RKO (cell line): Measurements from ENCODE around the gene EMC6.

Source experiments
- DNase-seq: peaks from one replicate; pipeline ENCODE4 v3.0.0-alpha.2; 2016; ENCODE audit warnings: low spot score

EMC6 gene

GRCh38 chr17:3656353-3656752, 12.3 kb upstream of the EMC6 start:
- DNase-seq, result no peak

GRCh38 chr17:3656755-3657587, 11.6 kb upstream of the EMC6 start:
- no peak for DNase-seq

GRCh38 chr17:3657588-3657869, 11.1 kb upstream of the EMC6 start:
- DNase-seq, result no peak

GRCh38 chr17:3657874-3658783, 10.5 kb upstream of the EMC6 start:
- DNase-seq, result no peak

- DNase-seq, result no peak
Observed at GRCh38 chr17:3658784-3659449, 9.7 kb upstream of the EMC6 start.

- DNase-seq, result no peak
Observed at GRCh38 chr17:3659541-3660111, 9.0 kb upstream of the EMC6 start.

- no peak for DNase-seq
Observed at GRCh38 chr17:3660311-3660891, 8.2 kb upstream of the EMC6 start.

- no peak for DNase-seq
Observed at GRCh38 chr17:3663102-3664011, 5.3 kb upstream of the EMC6 start.

GRCh38 chr17:3665834-3666233, 2.8 kb upstream of the EMC6 start:
- no peak for DNase-seq

GRCh38 chr17:3666516-3666915, 2.1 kb upstream of the EMC6 start:
- no peak for DNase-seq

- DNase-seq, result peak; percentile 92
Observed at GRCh38 chr17:3667366-3668278, 990 bp upstream of the EMC6 start.

- no peak for DNase-seq
Observed at GRCh38 chr17:3669085-3669347, 404 bp downstream of the EMC6 start.

- peak; percentile 31 for DNase-seq
Observed at GRCh38 chr17:3669548-3669947, 936 bp downstream of the EMC6 start.

- no peak for DNase-seq
Observed at GRCh38 chr17:3672571-3672970, 4.0 kb downstream of the EMC6 start.

GRCh38 chr17:3675886-3676285, 7.3 kb downstream of the EMC6 start:
- DNase-seq, result no peak

GRCh38 chr17:3678095-3678820, 9.6 kb downstream of the EMC6 start:
- no peak for DNase-seq

- no peak for DNase-seq
Observed at GRCh38 chr17:3678821-3679530, 10.4 kb downstream of the EMC6 start.

GRCh38 chr17:3679531-3680126, 11.0 kb downstream of the EMC6 start:
- no peak for DNase-seq
